ENCODE data around the gene TOM1L2.

The TOM1L2 gene

DNA sequence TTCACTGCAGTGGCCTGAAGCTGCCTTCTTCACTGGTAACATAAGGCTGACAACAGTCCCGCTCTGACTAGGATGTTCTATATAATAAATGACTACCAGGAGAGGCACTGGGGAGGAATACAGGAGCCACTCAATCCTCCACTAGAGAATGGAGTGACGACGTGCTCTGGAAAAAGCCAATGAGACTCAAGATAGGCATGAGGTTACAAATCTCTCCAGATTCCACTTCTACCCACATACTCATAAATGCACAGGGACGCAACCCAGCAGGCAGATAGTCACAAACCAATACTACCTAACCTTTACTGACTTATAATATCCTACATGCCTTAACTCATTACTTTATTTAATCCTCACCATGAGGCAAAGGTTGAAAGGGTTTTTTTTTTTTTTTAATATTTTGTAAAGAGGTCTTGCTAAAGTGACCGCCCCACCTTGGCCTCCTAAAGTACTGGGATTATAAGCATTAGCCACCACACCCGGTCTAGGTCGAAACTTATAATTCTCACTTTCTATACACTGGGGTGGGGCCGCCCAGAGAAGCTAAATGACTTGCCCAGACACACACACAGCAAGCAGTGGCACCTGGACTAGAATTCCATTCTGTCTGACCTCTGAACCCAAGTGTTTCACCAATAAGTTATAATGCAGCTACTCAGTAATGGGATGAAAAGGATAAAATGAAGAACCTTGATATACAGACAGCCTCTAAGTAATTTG lies 33.7 kb downstream of the TOM1L2 start:
- TF ChIP-seq, protein P1, sequence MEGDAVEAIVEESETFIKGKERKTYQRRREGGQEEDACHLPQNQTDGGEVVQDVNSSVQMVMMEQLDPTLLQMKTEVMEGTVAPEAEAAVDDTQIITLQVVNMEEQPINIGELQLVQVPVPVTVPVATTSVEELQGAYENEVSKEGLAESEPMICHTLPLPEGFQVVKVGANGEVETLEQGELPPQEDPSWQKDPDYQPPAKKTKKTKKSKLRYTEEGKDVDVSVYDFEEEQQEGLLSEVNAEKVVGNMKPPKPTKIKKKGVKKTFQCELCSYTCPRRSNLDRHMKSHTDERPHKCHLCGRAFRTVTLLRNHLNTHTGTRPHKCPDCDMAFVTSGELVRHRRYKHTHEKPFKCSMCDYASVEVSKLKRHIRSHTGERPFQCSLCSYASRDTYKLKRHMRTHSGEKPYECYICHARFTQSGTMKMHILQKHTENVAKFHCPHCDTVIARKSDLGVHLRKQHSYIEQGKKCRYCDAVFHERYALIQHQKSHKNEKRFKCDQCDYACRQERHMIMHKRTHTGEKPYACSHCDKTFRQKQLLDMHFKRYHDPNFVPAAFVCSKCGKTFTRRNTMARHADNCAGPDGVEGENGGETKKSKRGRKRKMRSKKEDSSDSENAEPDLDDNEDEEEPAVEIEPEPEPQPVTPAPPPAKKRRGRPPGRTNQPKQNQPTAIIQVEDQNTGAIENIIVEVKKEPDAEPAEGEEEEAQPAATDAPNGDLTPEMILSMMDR (IDR thresholded peaks at IDR 0.05): no peak

DNA sequence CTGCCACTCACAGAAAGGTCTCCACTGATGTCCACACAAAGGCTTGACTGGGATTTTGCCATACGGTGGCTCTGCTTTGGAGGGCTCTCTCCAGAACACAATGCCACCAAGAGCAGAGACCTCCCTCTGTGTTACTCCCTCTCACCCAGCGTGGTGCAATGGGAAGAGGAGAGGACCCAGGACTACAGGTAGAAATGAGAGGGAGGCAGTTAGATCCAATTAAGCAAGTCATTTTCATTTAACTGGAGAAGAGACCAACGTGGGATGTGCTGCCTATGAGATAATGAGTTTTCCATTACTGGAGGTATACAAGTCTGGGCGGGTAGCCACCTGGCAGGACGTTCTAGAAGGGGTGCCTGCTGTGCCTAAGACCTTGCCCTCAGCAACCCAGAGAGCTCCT lies 34.2 kb downstream of the TOM1L2 start:
- TF ChIP-seq, protein P1 (IDR thresholded peaks at IDR 0.05): no peak

DNA sequence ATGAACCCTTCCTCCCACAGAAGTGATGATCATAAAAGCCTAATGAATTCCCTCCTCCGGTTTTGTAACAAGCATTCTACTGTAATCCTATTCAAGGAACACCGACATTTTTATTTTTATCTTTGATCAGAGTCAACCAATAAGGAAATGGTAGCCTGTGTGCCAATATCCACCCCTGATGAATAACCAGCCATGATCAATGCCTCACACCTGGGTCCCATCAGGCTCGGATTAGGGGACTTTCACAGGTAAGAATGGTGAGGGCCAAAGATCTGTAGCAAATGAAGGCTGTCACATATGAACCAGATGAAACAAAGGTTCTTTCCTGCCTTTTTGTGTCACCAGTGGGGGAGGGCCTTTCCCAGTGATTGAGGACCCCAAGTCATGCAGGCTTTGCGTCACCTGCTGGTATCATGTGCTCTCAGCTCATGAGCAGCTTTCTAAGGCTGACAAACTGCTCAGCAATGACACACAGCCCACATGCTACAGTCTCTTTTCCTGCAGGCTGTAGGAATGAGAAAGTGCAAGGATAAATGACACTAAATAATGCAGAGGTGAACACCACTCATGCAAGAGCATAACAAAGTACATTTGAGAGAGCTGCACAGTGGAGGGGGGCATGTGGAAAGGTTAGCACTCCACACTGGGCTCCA lies 34.9 kb downstream of the TOM1L2 start:
- TF ChIP-seq, protein P1 (IDR thresholded peaks at IDR 0.05): no peak

DNA sequence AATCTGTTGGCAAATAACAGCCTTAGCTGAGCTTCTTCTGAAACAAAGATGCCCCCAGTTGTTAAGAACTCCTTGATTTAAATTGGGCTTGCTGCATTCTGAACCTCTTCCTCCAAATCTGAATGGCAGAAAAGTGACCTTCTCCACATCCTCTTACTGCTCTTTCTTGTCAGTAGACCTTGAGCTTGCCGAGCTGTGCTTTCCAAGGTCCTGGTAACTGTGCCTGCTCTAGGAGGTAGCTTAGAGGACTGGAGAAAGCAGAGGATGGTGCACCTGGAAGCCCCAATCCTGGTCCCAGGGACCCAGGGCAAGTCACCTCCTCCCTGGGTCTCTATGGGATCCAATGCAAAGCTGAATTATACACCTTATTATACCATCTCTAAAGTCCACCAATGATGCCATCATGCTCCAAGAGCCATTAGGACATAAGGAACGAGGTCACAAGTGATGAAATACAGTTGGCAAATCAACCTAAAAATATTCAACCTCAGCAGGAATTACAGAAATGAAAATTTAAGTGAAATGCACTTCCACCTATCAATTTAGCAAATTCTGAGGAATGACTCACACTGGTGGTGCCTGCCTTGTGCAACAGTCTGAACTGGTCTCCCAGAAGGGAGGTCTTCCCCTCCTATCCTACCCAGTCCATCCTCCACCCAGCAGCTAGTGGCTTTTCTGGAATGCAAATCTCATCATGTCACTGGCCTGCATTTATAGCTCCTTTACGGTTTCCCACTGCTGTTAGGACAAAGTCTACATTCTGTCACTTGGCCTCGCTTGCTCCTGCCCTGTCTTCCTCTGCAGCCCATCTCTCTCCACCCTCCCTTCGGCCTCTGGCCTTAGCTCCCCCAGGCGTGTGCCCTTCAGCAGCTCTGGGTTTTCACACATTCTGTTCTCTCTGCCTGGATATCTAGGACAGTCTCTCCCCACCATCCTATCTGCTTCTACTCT lies 36.6 kb downstream of the TOM1L2 start:
- TF ChIP-seq, protein P1 (IDR thresholded peaks at IDR 0.05): no peak

DNA sequence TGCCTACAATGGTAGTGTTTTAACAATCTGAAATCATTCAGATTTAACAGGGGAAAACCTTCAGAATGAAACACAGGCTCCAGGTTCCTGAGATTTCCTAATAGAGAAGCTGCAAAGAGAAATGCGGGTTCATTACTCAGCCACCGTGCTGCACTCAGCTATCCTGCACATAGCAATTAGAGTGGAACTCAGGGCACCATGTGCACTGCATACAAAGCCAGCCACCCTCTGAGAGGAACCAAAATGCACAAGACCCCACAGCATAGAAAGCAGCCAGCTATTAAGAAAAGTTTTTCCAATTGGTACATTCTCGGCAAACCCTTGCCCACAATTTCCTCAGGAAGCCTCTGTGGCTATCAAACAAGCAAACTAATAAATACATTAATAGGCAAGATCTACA lies 37.4 kb downstream of the TOM1L2 start:
- TF ChIP-seq, protein P1 (IDR thresholded peaks at IDR 0.05): no peak

DNA sequence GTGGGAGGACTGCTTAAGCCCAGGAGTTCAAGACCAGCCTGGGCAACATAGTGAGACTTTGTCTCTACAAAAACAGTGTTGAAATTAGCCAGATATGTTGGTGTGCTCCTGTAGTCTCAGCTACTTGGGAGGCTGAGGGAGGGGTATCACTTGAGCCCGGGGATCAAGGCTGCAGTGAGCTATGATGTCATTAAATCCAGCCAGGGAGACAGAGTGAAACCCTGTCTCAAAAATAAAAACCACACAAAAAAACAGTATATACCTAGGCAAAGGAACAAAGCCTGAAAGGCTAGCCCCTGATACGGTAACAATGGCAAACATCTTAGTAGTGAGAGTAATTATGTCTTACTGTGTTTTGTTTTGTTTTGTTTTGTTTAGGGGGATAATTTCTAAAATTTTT lies 38.0 kb downstream of the TOM1L2 start:
- TF ChIP-seq, protein P1 (IDR thresholded peaks at IDR 0.05): no peak

DNA sequence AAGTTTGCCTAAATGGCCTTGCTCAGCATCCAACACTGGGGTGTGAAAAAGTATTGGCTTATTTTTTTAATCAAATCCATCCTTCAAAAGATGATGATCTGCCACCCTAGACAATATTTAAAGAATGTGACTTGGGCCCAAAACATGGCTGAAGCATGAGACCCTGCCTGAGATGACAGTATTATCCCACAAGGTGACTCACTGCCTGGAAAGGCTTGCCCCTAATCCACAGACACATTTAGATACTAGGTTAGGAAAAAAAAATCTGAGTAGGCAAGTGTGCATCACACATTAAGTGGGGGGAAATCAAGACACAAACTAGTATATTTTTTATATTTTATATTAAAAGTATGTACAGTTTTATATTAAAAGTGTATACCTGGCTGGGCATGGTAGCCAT lies 38.4 kb downstream of the TOM1L2 start:
- TF ChIP-seq, protein P1 (IDR thresholded peaks at IDR 0.05): no peak

Data from LNCAP (cell line).